ENCODE data around the gene INPP4A.
"Not testable (repeated sequence)": the region's sequence is repeated elsewhere in the genome, so short reads cannot be mapped to it uniquely, and the experiment has no call there.

INPP4A gene

DNA sequence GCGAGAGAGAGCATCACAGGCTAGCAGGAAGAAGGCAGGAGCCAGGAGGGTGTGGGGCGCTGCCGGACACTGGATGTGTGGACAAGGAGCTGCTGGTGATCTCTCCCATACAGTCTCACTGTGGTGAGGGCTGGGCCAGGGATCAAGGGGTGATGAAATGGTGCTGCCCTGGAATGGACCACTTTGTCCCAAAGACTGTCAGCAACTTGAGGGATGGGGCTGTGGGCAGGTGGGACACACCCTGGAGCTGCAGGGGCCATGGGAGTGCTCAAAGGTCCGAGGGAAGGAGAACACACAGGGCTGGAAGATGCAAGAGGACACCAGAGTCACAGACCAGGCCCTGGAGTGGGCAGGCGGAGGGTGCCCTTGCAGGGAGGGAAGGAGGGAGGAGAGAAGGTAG is 125.7 kb downstream of the INPP4A start:
- no peak for DNase-seq

DNA sequence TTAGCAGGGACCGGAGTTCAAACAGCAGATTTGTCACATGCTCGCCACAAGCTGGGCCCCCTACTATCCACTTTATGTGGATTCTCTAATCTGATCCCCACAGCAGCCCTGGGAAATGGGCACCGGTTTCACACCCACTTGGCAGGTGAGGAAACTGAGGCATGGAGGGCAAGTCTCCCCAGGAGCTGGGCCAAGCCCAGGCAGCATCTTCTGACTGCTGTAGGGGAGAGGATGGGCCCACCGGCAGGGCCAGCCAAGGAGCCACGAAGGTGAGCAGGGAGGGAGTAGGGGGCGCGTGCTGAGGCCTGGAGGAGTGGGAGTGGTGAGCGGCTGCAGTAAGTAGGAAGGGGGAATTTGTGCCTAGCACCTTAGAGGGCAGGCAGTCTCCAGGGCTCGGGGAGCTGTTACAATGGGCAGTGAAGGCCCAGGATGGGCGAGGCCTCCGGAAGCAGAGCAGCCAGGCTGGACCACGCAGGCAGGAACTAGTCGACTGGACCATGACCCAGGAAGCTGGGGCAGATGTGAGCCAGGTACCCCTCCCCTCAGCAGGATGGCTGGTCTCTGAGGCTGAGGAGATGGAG is 126.6 kb downstream of the INPP4A start:
- DNase-seq = no peak

DNA sequence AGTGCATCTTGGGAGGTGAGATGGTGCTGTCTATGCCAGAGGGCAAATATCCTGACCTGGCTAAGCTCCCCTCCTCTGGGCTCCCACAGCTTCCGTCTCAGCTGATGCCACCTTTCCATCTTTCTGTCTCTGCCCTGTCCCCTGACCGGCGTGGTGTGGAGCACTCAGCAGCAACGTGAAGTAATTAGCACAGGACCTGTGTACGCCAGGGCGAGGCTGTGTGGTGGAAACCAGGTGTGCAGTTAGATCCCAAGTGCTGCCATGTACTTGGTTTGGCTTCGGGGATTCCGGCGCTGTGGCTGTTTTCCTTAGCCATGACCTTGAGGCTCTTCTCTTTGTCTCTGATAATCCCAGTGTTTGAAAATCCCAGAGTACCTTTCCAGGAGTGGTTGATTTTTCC is 127.1 kb downstream of the INPP4A start:
- DNase-seq = no peak

DNA sequence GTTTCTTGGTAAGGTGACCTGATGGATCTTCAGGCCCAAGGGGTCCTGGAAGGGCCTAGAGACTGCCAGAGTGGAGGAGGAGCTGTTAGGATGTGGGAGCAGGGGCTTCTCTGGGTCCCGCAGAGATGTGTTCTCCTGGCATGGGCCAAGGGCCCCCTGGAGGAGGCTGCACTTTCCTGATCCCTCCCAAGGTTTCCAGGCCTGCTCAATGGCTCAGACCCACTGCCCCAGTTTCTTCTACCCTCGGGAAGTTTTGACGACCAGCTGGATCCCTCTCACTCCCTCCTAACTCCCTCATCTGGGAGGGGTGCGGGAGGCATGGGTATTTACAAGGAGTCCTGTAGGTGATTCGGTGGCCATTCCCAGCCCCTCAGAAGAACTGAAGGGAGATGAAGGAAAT is 127.6 kb downstream of the INPP4A start:
- no peak for DNase-seq

DNA sequence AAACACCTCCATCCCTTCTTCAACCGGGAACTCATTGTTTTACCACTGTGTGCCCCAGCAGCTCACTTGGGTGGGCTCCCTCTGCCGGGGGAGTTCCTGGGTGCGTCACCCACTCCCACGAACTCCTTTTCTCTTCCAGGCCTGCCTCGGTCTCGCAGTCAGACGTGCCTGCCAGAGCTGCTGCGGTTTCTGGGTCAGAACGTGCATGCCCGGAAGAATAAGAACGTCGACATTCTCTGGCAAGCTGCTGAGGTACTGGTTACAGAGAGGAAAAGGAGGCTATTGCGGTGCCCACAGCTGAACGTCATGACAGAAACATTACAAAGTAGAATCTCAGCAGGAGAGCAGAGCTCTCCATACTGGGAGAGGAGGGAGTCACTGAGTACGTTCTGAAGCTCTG is 128.0 kb downstream of the INPP4A start:
- DNase-seq = no peak

DNA sequence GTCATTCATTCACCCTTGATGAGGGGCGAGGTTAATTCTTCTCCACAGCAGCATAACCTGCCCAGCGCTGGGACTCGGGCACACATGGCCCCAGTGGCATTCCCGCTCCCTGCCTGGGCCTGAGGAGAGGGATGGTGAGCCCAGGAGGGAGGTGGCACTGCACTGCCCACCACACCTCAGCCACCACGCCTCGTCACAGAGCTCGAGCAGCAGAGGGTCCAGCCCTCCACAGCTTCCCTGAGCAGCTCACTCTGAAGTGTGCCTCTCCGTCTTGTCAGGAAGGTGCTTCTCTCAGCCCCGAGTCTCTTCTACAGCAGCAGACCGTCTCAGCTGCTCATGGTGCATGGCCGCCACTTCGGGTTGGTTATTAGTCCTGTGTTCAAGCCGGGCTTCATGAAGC is 128.8 kb downstream of the INPP4A start:
- DNase-seq = no peak

DNA sequence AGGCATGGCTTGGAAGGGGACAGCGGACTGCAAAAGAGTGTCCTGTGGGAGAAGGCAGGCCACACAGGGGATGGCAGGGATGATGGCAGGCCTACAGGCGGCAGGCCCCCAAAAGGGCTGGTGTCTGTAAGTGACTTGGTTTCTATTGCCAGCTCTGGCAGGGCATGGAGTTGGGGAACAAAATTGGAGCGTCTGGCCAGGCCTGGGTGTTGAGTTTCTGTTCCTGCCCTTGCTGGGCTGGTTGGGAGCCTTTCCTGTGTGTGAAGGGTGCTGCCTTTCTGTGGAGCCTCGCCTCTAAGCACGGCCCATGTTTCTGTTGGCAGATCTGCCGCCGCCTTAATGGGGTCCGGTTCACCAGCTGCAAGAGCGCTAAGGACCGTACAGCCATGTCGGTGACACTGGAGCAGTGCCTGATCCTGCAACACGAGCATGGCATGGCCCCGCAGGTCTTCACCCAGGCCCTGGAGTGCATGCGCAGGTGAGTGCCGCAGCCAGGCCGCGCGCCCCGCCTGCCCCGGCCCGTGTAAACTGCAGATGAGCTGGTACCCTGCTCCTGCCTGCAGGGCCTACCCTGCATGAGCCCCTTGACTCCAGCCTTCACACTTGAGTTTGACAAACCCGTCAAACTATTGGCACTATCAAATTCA is 132.1 kb downstream of the INPP4A start:
- DNase-seq = no peak

DNA sequence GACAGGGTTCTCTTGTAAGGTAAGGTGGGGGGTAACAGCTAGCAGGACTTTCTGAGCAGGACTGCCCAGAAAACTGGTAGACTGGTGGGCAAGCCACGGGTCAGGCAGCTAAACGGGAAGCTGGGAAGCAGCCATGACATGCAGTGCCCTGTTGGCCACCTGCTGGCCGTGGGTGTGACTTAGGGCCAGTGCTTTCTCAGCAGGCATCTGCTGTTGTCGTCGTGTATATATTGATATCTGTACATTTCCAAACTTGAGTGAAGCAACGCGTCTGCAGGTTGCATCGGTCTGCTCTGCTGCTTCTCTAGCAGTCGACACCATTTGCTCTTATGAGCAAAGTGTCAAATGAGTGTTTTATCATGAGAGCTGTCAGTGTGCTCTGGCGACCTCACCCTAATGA is 132.7 kb downstream of the INPP4A start:
- no peak for DNase-seq

DNA sequence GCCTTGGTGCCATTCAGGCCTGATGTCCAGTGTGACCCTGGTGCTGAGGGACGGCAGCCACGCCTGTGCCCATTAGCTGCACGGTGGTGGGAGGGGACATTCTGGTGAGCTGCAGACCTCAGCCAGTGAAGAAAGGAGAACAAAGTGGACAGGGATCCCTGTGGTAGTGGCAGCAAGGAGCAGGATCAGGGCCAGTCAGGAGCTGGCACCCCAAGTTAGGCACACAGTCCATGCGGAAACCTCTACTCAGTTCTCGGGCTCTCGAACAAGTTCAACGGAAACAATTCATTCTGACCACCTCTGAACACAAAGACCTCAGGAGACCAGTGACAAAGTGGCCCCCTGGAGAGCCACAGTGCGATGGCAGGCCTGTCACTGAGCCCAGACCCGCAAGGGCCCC is 133.6 kb downstream of the INPP4A start:
- no peak for DNase-seq

DNA sequence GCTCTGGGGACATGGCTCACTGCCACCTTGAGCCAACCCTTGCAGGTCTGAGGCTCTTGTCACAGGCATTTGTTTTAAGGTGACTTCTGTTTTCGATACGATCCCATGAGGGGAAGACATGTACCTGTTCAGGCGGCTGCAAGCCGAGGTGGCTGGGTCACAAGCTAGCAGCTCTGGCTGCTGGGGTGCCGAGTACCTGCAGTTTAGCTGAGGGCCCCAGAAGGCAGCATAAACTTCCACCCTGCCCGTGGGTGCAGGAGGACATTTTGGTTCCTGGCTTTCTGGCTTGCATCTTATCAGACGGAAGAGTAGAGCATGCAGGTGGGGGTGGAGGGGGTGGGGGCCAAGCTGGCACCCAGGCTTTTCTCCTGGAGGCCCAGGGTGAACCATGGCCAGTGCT is 135.3 kb downstream of the INPP4A start:
- DNase-seq = no peak

DNA sequence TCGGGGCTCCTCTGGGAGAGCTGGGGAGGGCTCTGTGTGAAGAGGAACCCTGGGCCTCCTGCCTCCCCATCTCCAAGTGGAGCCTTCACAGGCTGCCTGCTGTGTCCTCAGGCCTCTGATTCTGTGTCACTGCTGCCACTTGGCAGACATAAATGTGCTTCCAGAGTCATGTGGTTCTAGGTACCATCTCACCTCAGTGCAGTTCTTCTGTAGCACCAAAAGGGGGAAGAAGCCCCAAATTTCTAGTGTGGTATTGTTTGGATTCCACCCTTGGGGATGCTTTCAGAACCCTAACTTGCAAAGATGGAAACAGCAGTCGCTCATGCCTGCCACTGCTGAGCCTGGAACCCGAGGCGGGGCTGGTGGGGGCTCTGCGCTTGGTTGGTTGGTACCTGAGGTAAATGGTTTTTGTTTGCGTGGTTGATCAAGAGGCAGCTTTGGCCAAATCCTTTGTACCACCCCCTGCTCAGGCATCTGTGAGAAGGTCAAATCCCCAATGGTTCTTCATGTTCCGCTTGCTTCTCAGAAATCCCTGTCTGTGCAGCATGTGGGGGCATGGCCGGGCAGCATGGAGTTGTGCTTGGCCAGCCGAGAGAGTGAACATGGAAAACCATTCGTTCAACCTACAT is 136.1 kb downstream of the INPP4A start:
- DNase-seq = no peak

DNA sequence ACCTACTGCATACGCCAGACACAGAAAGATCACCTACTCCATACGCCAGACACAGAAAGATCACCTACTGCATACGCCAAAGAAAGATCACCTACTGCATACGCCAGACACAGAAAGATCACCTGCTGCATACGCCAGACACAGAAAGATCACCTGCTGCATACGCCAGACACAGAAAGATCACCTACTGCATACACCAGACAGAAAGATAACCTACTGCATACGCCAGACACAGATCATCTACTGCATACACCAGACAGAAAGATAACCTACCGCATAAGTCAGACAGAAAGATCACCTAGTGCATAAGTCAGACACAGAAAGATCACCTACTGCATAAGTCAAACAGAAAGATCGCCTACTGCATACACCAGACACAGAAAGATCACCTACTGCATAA is 137.9 kb downstream of the INPP4A start:
- no peak for DNase-seq

DNA sequence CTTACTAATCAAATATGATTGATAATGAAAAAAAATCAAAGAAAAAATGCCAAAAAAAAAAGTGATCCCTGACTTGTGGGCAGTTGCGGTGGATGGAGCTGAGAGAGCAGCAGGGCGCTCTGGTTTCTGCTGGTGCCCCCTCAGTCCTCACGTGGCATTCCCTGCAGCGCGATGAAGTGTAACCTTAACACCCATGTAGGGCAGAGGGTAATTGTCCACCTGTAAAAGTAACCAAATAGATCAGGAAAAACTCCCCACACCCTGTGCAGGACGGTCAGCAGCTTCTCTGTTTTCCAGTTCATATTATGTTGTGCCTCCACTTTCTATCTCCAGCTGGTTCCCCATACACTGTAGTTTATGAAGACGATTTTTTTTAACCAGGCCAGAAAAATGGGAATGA is 138.6 kb downstream of the INPP4A start:
- no peak for DNase-seq

DNA sequence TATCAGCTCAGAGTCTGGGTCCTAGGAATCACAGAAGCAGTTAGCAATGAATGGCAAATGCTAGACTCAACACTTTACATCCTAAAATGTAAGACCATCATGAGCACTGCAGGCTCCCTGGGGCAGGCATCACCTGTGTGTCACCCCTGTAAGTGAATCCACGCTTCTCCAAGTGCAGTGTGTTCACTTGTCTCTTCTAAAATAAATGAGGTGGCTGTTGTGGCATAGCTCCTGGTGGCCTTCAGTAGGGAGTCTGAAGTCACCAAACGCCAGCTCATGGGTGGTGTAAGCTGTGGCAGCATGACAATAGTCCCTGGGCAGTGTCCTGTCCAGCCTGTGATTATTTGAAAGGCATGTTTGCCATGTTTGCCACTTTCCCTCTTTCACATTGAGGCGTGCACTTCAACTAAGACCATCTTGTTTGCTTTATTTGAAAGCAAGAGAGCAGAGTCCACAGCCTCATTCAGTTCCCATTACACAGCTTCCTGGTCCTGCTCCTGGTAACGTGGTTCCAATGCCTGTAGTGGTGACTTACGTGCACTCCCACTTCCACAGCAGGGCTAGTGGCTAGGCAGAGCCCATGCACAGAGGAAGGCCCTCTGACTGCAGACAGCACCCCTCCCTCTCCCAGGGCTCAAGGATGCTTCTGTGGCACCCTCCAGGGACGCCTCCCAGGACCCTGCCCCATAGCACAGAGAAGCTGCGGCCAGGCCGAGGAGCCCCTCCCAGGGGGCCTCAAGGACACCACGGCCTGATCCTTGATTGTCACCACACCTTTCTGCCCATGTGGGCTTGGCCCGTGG is 139.4 kb downstream of the INPP4A start:
- no peak for DNase-seq

DNA sequence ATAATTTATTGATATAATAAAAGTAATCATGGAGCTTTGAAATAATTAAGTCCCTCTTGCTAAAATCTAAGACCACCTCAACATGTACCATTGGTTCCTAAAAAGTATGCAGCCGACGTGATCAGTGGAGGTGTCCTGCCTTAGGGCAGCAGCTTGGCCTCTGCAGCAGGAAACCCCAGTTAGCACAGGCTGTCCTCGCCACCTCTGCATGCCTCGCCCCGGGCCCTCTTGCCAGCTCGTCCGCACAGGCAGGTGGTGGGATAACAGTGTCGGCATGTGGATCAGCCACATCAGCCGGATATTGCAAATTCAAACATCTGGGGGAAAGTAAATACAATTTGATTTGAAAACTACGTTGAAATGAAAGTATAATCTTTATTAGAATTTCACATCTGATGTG is 140.7 kb downstream of the INPP4A start:
- DNase-seq = no peak

DNA sequence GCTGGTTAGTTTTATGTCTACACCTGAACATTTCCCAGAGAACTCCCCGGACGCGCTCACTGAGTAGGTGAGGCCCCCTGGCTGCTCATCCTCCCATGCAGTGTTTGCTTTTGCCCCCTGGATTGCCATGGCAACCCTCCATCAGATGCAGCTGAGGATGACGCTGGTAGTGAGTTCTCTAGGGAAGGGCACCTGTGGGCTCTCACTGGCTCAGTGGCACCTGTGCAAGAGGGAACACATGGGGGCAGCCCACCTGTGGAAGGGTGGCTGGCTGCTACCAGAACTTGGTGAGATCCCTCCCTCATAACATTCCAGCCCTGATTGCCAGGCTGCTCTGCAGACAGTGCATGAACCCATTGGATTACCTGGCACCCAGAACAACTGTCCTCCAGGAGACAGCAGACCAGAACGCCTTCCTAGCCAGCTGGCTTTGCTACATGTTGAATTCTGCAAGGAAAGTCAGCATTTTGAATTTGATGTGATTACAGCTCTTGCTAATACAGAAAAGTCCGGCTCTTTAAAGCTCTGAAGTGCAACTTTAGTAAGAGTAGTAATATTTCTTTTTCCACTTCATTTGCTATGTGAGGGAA is 142.0 kb downstream of the INPP4A start:
- DNase-seq = no peak

DNA sequence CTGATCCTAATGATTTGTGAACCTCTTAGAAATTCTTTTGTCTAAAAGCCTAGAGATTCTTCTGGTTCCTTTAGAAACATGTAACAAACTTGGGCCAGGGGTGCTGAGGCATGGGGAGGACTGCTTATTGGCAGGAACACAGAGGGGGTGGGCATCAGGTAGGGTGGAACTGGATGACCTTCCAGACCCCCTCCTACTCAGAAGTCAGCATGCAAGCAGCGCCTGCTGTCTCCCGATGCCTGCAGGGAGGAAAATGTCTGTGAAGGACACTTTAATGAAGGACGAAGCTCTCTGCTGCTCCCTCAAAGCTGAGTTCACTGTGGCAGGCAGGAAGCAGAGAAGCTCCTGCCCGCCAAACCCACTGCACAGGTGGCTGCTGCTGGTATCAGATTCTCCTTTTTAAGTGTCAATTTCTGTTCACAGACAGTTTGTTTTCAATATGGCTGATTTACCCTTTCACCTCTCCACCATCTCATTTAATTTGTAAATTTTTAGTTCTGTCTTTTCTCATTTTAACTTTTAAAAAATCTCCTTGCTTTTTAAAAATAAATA is 144.3 kb downstream of the INPP4A start:
- DNase-seq = no peak

DNA sequence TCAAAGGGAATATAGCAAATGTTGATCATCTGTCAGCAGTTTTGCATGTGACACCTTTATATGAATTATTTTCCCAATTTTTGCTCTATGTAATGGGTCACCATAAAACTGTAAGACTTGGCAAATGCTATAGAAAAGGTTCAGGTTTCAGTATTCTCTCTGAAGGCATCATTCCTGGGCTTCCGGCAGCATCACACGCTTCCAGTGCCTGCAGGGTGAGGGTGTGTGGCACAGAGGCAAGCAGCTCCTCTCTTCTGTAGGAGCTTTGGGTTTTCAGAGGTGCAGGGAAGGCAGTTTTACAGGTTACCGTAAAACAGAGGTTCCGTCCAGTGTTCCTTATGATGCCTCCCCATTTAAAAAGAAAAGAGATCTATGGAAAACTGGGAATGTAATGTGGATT is 144.8 kb downstream of the INPP4A start:
- no peak for DNase-seq

DNA sequence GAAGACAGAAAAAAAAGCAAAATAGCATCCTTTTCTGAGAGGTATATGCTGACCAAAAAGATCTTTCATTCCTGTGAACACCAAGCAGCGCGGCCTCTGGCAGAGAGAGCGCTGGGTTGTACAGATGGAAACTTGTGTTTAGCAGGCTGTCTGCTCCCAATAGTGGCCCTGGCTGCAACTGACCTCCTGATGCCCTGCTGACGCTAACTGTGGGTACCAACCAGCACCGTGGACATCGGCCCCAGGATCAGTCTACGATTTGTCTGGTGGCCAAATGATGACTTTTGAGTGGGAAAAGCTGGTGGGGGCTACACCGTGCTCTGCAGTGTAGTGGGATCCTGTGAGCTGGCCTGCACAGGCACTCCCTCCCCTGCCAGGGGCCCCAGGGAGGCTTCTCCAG is 147.9 kb downstream of the INPP4A start:
- DNase-seq = no peak

DNA sequence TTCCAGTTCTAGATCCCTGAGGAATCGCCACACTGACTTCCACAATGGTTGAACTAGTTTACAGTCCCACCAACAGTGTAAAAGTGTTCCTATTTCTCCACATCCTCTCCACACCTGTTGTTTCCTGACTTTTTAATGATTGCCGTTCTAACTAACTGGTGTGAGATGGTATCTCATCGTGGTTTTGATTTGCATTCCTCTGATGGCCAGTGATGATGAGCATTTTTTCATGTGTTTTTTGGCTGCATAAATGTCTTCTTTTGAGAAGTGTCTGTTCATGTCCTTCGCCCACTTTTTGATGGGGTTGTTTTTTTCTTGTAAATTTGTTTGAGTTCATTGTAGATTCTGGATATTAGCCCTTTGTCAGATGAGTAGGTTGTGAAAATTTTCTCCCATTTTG is 150.0 kb downstream of the INPP4A start:
- not testable (repeated sequence) for DNase-seq

DNA sequence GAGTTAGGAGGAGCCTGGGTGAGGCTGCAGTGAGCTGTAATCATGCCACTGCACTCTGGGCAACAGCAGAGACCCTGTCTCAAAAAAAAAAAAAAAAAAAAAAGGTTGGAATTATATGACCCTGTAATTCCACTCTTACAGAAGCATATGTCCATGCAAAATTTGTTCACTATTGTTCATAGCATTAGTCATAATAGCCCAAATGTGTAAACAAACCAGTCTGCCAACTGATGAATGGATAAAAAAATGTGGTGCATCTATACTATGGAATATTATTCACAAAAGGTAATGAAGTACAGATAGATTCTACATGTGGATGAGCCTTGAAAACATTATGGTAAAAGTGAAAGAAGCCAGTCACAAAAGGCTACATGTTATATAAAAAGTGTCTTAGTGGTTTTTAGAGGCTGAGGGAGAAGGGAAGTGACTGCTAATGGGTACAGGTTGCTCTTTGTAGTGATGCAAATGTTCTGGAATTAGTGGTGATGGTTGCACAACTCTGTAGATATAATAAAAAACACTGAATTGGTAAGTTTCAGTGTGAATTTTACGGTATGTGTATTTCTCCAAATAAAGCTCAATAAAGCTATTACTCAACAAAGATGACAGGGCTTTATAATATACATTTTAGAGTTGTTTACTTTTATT is 154.2 kb downstream of the INPP4A start:
- no peak for DNase-seq

DNA sequence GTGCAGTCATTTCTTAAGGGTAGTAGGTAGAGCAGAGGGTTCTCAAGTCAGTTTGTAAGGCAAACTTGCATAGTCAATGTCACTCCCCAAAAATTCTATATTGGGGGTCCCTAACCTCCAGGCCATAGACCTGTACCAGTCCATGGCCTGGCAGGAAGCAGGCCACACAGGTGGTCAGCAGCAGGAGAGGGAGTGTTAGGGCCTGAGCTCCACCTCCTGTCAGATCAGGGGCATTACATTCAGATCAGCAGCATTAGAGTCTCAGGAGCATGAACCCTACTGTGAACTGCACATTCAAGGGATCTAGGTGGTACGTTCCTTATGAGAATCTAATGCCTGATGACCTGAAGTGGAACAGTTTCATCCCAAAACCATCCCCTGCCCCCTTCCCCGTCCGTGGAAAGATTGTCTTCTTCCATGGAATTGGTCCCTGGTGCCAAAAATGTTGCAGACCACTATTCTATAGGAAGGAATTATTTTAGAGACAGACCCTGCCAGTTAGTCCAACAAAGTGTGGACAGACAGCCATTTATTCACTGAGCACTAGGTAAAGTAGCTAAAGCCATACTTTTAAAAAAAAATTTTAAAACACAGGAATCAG is 157.0 kb downstream of the INPP4A start:
- DNase-seq = peak; percentile 51

Data from hematopoietic multipotent progenitor cell treated with erythropoietin and hydrocortisone succinate and interleukin-3 and kit ligand, for 8 days (in vitro differentiated cells).